Measurements from ENCODE around the gene BCKDHA.

DNA sequence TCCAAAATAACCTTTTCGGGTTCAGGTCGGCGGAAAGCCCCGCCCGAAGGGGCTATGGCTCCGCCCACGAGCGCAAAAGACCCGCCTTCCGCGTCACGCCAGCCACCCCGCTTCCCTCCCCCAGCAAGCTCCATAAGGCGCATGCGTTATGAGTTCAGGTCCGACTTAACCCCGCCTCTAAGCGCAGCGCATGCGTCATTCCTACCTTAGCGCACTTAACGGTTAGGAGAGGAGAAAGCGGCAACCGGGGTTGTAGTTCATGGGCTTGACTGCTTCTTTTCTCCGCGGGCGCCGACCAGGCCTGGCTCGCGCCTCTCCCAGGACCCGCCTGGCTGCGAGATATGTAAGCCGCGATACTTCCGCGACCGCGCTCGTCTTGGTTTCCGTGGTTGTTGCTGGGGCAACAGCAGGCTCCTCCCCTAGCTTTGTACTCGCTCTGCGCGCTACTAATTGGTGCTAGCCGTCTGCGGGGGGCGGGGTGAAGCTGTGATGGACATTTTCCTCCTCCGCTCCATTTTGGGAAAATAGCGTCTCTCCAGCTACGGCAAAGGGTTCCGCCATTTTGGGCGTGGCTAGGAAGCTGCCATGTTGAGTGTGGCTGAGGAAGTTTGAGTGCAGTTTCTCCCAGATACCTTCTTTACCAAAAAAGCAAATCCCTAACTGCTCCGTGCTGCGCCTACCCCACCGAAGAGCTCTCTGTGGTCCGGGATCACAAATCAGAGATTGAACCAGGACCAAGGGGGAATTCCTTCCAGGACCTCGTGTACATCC lies 33.7 kb upstream of the BCKDHA start, which contains the start of gene B9D2:
- no peak for TF ChIP-seq EZH2 (optimal IDR thresholded peaks at IDR 0.05; ENCODE audit: low read depth, low read length)
- TF ChIP-seq, protein P1, sequence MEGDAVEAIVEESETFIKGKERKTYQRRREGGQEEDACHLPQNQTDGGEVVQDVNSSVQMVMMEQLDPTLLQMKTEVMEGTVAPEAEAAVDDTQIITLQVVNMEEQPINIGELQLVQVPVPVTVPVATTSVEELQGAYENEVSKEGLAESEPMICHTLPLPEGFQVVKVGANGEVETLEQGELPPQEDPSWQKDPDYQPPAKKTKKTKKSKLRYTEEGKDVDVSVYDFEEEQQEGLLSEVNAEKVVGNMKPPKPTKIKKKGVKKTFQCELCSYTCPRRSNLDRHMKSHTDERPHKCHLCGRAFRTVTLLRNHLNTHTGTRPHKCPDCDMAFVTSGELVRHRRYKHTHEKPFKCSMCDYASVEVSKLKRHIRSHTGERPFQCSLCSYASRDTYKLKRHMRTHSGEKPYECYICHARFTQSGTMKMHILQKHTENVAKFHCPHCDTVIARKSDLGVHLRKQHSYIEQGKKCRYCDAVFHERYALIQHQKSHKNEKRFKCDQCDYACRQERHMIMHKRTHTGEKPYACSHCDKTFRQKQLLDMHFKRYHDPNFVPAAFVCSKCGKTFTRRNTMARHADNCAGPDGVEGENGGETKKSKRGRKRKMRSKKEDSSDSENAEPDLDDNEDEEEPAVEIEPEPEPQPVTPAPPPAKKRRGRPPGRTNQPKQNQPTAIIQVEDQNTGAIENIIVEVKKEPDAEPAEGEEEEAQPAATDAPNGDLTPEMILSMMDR (IDR thresholded peaks at IDR 0.05; ENCODE audit: low read length) = no peak
- TF ChIP-seq EZH2phosphoT487 (IDR thresholded peaks at IDR 0.05; ENCODE audit: low read length) = no peak

All from MM.1S (cell line).